Measurements from ENCODE around the gene RABGAP1L. TPM values are rescaled to one million over a fixed set of nuclear protein-coding genes. Genes with fewer than 3 reads are reported as not detected.

Gene RABGAP1L
- total and polyA plus RNA-seq, 4 donors, result 4.8 to 53.5 (median 18.8) TPM

DNA sequence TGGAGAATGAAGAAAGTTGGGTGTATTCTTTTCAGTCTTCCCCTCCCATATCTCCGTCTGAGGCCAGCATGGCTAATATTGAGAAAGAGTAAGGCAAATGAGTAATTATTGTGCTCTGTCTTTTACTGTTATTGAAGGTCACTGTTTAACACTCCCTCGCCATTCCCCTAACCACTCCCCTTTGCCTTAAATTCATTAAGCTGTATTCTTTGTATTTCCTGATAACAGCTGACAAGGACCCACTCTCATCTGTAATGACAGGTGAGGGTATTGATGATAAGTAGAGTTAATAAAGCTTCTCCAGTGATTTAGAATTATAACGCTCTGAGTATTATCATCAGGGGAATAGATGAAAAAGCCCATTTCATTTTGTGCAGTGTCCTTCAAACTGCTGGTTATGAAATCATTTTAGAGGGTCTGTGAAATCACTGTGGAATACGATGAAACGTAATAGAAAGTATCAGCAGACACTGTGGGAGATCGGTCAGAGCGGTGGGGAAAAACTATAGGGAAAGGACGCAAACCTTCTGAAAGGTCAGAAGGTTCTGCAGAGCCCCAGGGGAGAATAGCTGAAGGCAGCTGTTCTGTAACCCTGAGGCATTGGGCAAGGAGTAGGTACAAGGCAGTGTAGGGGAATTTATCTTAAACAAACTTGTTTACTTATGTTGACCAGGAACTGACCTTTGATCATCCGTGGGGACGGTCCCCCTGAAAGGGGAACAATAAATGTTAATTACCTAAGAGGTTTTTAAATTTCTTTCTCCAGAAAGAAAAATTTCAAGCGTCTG lies 794.2 kb downstream of the RABGAP1L start:
- Histone ChIP-seq H3K9ac (ENCODE audit: low read depth in 1 of 2, low read length in 2 of 2) (no peak overlapping the region), H3K27ac (ENCODE audit: low read depth in 1 of 2, low read length in 2 of 2) (no peak overlapping the region), H3K4me3 (ENCODE audit: low read depth in 1 of 3, low read length in 3 of 3) (no peak overlapping the region)

DNA sequence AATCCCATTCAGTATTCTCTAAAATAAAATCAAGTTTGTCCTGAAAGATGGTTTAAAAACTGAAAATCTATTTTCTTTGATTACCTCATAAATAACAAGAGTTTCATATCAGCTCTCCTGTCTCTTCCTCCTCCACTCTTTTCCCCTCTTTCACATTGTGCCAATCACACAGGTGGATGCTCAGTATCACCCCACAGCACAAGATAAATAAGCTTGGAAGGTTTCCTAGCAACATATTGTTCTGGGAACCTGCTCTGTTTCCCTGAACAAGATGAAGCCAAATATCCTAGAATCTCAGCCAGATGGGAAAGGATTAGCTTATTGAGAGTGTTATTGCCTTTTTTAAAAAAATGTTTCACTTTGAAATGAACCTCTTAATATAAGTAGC lies 794.7 kb downstream of the RABGAP1L start:
- Histone ChIP-seq H3K4me3 (ENCODE audit: low read depth in 1 of 3, low read length in 3 of 3) (no peak overlapping the region), H3K4me1 (ENCODE audit: control insufficient read depth in 4 of 4, insufficient read depth in 4 of 4, low read length in 3 of 4) (peaks cover 1 to 19% (median 14%) of the 10 kb centered on the region in 4 donors), H3K36me3 (ENCODE audit: control insufficient read depth in 4 of 4, insufficient read depth in 3 of 4, low read depth in 1 of 4, low read length in 3 of 4) (no peaks in the 10 kb centered on the region), H3K27me3 (ENCODE audit: control insufficient read depth in 4 of 4, insufficient read depth in 4 of 4, low read length in 3 of 4) (no peaks in the 10 kb centered on the region), H3K9ac (ENCODE audit: low read depth in 1 of 2, low read length in 2 of 2) (no peak overlapping the region), H3K27ac (ENCODE audit: low read depth in 1 of 2, low read length in 2 of 2) (peak overlapping the region in 1 of 2 donors; percentile 46), H3K9me3 (ENCODE audit: control insufficient read depth in 4 of 4, low read length in 3 of 4) (no peaks in the 10 kb centered on the region)
- no peak for DNase-seq (ENCODE audit: low spot score)
- TF ChIP-seq TAF1 (conservative IDR thresholded peaks at IDR 0.05) (no peak), ATF3 (IDR thresholded peaks at IDR 0.05) (no peak), SP1 (IDR thresholded peaks at IDR 0.05) (no peak), JUND (IDR thresholded peaks at IDR 0.05) (no peak), CTCF (IDR thresholded peaks at IDR 0.05; ENCODE audit: low read depth, low read length, missing input control) (no peak), REST (IDR thresholded peaks at IDR 0.05) (no peak), FOXA1 (IDR thresholded peaks at IDR 0.05) (no peak), NR2F2 (IDR thresholded peaks at IDR 0.05) (no peak), RAD21 (IDR thresholded peaks at IDR 0.05) (no peak), RXRA (IDR thresholded peaks at IDR 0.05) (no peak), EGR1 (IDR thresholded peaks at IDR 0.05; ENCODE audit: low read depth in 2 of 2) (no peak), ZBTB33 (IDR thresholded peaks at IDR 0.05) (no peak), HNF4G (IDR thresholded peaks at IDR 0.05) (no peak)
- TF ChIP-seq, protein P1, sequence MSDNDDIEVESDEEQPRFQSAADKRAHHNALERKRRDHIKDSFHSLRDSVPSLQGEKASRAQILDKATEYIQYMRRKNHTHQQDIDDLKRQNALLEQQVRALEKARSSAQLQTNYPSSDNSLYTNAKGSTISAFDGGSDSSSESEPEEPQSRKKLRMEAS (IDR thresholded peaks at IDR 0.05), result no peak

More for the DNA sequence above, 794.2 kb downstream of the RABGAP1L start:
- TF ChIP-seq GABPA (IDR thresholded peaks at IDR 0.05 in 1 of 2, conservative IDR thresholded peaks at IDR 0.05 in 1 of 2) (no peak), EGR1 (IDR thresholded peaks at IDR 0.05; ENCODE audit: low read depth in 2 of 2) (no peak), JUND (IDR thresholded peaks at IDR 0.05) (no peak), SP1 (IDR thresholded peaks at IDR 0.05) (no peak), HNF4A (conservative IDR thresholded peaks at IDR 0.05) (peak; percentile 43 to 53), TAF1 (conservative IDR thresholded peaks at IDR 0.05) (no peak), ZBTB33 (IDR thresholded peaks at IDR 0.05) (no peak), FOXA1 (IDR thresholded peaks at IDR 0.05) (no peak), ATF3 (IDR thresholded peaks at IDR 0.05) (no peak)
- TF ChIP-seq, protein P1 (IDR thresholded peaks at IDR 0.05), result peak; percentile 5
- H3K36me3 ChIP-seq (ENCODE audit: control insufficient read depth in 4 of 4, insufficient read depth in 3 of 4, low read depth in 1 of 4, low read length in 3 of 4), result no peaks in the 10 kb centered on the region
- no peaks in the 10 kb centered on the region for H3K9me3 ChIP-seq (ENCODE audit: control insufficient read depth in 4 of 4, low read length in 3 of 4)
- no peak for DNase-seq (ENCODE audit: low spot score)
- peaks cover 1 to 19% (median 14%) of the 10 kb centered on the region in 4 donors for H3K4me1 ChIP-seq (ENCODE audit: control insufficient read depth in 4 of 4, insufficient read depth in 4 of 4, low read length in 3 of 4)
- H3K27me3 ChIP-seq (ENCODE audit: control insufficient read depth in 4 of 4, insufficient read depth in 4 of 4, low read length in 3 of 4), result no peaks in the 10 kb centered on the region
- WGBS, result 39% methylated on average over 11 of the region's 11 CpGs

Data from liver (tissue), 9 donors.